Endothelial cell of umbilical vein (primary cell): ENCODE data around the gene RUSF1. TPM values are rescaled to one million over a fixed set of nuclear protein-coding genes. Genes with fewer than 3 reads are reported as not detected.

Experiments used
- BruUV-seq: library from RNA; stranded (reverse); fragments of 400-500 nt; replicated peaks from 2 replicates; lab custom pipeline; 2021; lab: Mats Ljungman, UMichigan
- CTCF ChIA-PET: fragments of 300-600, 350-600 bp; sonication (Branson Sonifier 250); formaldehyde crosslinking; loops from one replicate; lab custom pipeline; 2021; ENCODE audit warnings: antibody characterized with exemption, inconsistent platforms; lab: Charles Lee
- POLR2A ChIA-PET: fragments of 300-600, 350-600 bp; sonication (Branson Sonifier 250); formaldehyde crosslinking; loops from one replicate; lab custom pipeline; 2021; ENCODE audit warnings: antibody characterized with exemption, inconsistent platforms; lab: Charles Lee
- DNase-seq: peaks from one replicate; pipeline ENCODE4 v3.0.0-alpha.2; 2011; ENCODE audit warnings: low read depth, low spot score
- FAIRE-seq: peaks from 2 replicates; lab custom pipeline; 2011; peaks lifted over from hg19 to GRCh38; lab: Jason Lieb, UNC
- H2AFZ ChIP-seq: 2 replicates; pipeline ENCODE4 v1.6.0; 2012; ENCODE audit warnings: low read depth, low read length, control low read depth, inconsistent platforms
- H3K27ac ChIP-seq: 2 replicates; pipeline ENCODE4 v1.5.1; 2011; ENCODE audit warnings: low read depth, mild to moderate bottlenecking, control low read depth, low read length, moderate library complexity; ENCODE audit not compliant: insufficient read depth
- H3K27me3 ChIP-seq, 2 experiments: 2 replicates each; pipeline versions ENCODE4 v1.6.0 to v1.6.1; 2011; ENCODE audit warnings: low read length in 2 of 2, mixed read lengths in 1 of 2; ENCODE audit not compliant: control insufficient read depth in 2 of 2, insufficient read depth in 2 of 2
- H3K36me3 ChIP-seq, 2 experiments: 2 replicates in 1 of 2; 3 replicates in 1 of 2; pipeline ENCODE4 v1.5.1; 2011; ENCODE audit warnings: low read length in 2 of 2, mild to moderate bottlenecking in 1 of 2, moderate library complexity in 1 of 2; ENCODE audit not compliant: control insufficient read depth in 2 of 2, insufficient read depth in 2 of 2; ENCODE audit errors: extremely low read depth in 1 of 2
- H3K4me1 ChIP-seq: 3 replicates; pipeline ENCODE4 v1.5.1; 2011; ENCODE audit warnings: mild to moderate bottlenecking, low read length; ENCODE audit not compliant: control insufficient read depth, insufficient read depth; ENCODE audit errors: extremely low read depth
- H3K4me2 ChIP-seq: 2 replicates; pipeline ENCODE4 v1.6.1; 2011; ENCODE audit warnings: low read length, control low read depth, mixed read lengths; ENCODE audit not compliant: insufficient read depth
- H3K4me3 ChIP-seq, 3 experiments: fragments of 200-600 bp in 1 of 3; sonication (generic), shearing (Covaris generic) in 1 of 3; replicated peaks in 1 of 3; 2 replicates each; pipeline ENCODE4 v1.5.1; 2011 to 2016; ENCODE audit warnings: control low read depth in 3 of 3, low read length in 3 of 3, mild to moderate bottlenecking in 2 of 3, inconsistent platforms in 1 of 3, low read depth in 1 of 3, moderate library complexity in 1 of 3; ENCODE audit not compliant: insufficient read depth in 1 of 3
- H3K79me2 ChIP-seq: 2 replicates; pipeline ENCODE4 v1.6.0; 2012; ENCODE audit warnings: low read length, inconsistent platforms; ENCODE audit not compliant: control insufficient read depth, insufficient read depth
- H3K9ac ChIP-seq: replicated peaks from 2 replicates; pipeline ENCODE3; 2011; ENCODE audit warnings: low read length, control low read depth; ENCODE audit not compliant: insufficient read depth; ENCODE audit errors: extremely low read depth
- H3K9me1 ChIP-seq: replicated peaks from 3 replicates; pipeline ENCODE4 v1.6.0; 2011; ENCODE audit warnings: mild to moderate bottlenecking, low read length; ENCODE audit not compliant: control insufficient read depth, insufficient read depth; ENCODE audit errors: extremely low read depth
- H3K9me3 ChIP-seq: replicated peaks from 2 replicates; pipeline ENCODE4 v1.5.1; 2012; ENCODE audit warnings: low read length, inconsistent platforms; ENCODE audit not compliant: control insufficient read depth, insufficient read depth
- H4K20me1 ChIP-seq: replicated peaks from 2 replicates; pipeline ENCODE3; 2011; ENCODE audit warnings: mild to moderate bottlenecking, low read length; ENCODE audit not compliant: control insufficient read depth, insufficient read depth; ENCODE audit errors: extremely low read depth
- EZH2 ChIP-seq: IDR thresholded peaks from 2 replicates; pipeline ENCODE4 v1.6.1; 2012; ENCODE audit warnings: borderline replicate concordance, low read depth, mild to moderate bottlenecking, moderate library complexity, low read length, inconsistent platforms; ENCODE audit not compliant: severe bottlenecking
- FOS ChIP-seq: IDR thresholded peaks from 2 replicates; pipeline ENCODE4 v1.6.1; 2011; ENCODE audit warnings: mild to moderate bottlenecking, low read length, moderate library complexity, borderline replicate concordance; ENCODE audit not compliant: insufficient read depth
- GATA2 ChIP-seq: IDR thresholded peaks from 2 replicates; pipeline ENCODE4 v1.7.0; 2011; ENCODE audit warnings: low read depth, mild to moderate bottlenecking, moderate library complexity, mixed read lengths, low read length; ENCODE audit not compliant: insufficient read length, insufficient read depth
- JUN ChIP-seq: IDR thresholded peaks from 2 replicates; pipeline ENCODE4 v1.6.1; 2011; ENCODE audit warnings: borderline replicate concordance, low read depth; ENCODE audit not compliant: insufficient read length, insufficient read depth
- MAX ChIP-seq: IDR thresholded peaks from 2 replicates; pipeline ENCODE4 v1.6.1; 2011; ENCODE audit not compliant: insufficient read depth, insufficient read length
- MYC ChIP-seq: IDR thresholded peaks from one replicate; pipeline ENCODE4 v1.6.1; 2011; ENCODE audit warnings: mild to moderate bottlenecking, low read depth, low read length
- POLR2A ChIP-seq: IDR thresholded peaks from 2 replicates; pipeline ENCODE4 v1.6.1; 2012; ENCODE audit warnings: low read depth, mild to moderate bottlenecking, control low read depth, low read length
- POLR2AphosphoS5 ChIP-seq: IDR thresholded peaks from 2 replicates; pipeline ENCODE4 v1.6.1; 2012; ENCODE audit warnings: low read depth, mild to moderate bottlenecking, control low read depth, low read length, moderate library complexity; ENCODE audit not compliant: insufficient read depth
- dilution Hi-C: fragments of 300-500 bp; cut with MboI; formaldehyde crosslinking; loops from one replicate; pipeline ENCODE4 v1.15.0; 2019; ENCODE audit warnings: low sequenced_read_pairs; ENCODE audit not compliant: extremely low pct_ligation_motif_present
- intact Hi-C: fragments of 100-400 bp; cut with micrococcal nuclease; formaldehyde crosslinking; loops from one replicate; pipeline ENCODE4 v1.10.0; 2022
- polyA plus RNA-seq, 4 experiments: library from polyadenylated mRNA; depleted of rRNA in 3 of 4; stranded (reverse) in 3 of 4; unstranded in 1 of 4; fragments of >200 nt; gene quantifications; 2 replicates each; pipeline versions ENCODE4 v1.2.1 to v1.2.3, GENCODE V29; 2011 to 2012; ENCODE audit warnings: missing spikeins in 1 of 4
- total RNA-seq: library from RNA; stranded (reverse); gene quantifications from 2 replicates; pipeline ENCODE4 v1.2.3, GENCODE V29; 2021
- TF ChIP-seq, protein P1 (sequence below), 2 donors: IDR thresholded peaks; 1 replicate in 1 of 2; 2 replicates in 1 of 2; pipeline ENCODE4 v1.5.1; 2011; ENCODE audit warnings: low read length in 2 of 2, mild to moderate bottlenecking in 2 of 2, moderate library complexity in 2 of 2, control low read depth in 1 of 2, inconsistent platforms in 1 of 2, low read depth in 1 of 2; ENCODE audit not compliant: insufficient read depth in 1 of 2; ENCODE audit errors: extremely low read depth in 1 of 2

RUSF1 gene
- total and polyA plus RNA-seq, 2 donors (not counting 3 experiments of a cell fraction or from before 2014, with no cell fraction given): 36.4 to 40.3 TPM

DNA sequence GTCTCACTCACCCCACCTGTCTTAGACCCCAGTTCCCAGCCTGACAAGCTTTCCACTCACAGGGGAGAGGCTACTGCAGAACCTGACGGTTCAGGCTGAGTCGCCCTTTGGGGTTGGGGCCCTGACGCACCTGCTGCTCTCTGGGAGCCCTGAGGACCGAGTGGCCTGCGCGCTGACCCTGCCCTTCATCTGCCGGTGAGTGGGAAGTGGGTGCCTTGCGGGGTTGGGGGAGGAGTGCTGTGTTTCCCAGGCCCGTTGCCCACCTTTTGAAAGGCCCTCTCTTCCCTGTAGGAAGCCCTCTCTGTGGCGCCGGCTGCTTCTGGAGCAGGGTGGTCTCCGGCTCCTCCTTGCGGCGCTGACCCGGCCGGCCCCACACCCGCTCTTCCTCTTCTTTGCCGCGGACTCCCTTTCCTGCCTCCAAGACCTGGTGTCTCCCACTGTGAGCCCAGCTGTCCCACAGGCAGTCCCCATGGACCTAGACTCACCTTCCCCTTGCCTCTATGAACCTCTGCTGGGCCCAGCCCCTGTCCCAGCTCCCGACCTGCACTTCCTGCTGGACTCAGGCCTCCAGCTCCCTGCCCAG lies 42.3 kb downstream of the RUSF1 start:
- no peak overlapping the region for H3K4me2 ChIP-seq
- DNase-seq: no peak
- H2AFZ ChIP-seq: no peak overlapping the region
- H3K36me3 ChIP-seq: peaks cover 6 to 27% of the 10 kb centered on the region in 2 experiments
- FAIRE-seq: no peak
- H3K27me3 ChIP-seq: no peaks in the 10 kb centered on the region
- POLR2A ChIA-PET: no interaction called here
- peaks cover under 1% of the 10 kb centered on the region for H3K4me1 ChIP-seq
- H3K79me2 ChIP-seq: peaks cover 4% of the 10 kb centered on the region
- no peaks in the 10 kb centered on the region for H3K9me1 ChIP-seq
- dilution Hi-C loops (no loop called here), intact Hi-C loops (no loop called here)
- TF ChIP-seq POLR2AphosphoS5 (no peak), GATA2 (no peak), MYC (no peak), POLR2A (no peak), EZH2 (no peak), MAX (no peak), FOS (no peak), JUN (no peak)
- TF ChIP-seq, protein P1, sequence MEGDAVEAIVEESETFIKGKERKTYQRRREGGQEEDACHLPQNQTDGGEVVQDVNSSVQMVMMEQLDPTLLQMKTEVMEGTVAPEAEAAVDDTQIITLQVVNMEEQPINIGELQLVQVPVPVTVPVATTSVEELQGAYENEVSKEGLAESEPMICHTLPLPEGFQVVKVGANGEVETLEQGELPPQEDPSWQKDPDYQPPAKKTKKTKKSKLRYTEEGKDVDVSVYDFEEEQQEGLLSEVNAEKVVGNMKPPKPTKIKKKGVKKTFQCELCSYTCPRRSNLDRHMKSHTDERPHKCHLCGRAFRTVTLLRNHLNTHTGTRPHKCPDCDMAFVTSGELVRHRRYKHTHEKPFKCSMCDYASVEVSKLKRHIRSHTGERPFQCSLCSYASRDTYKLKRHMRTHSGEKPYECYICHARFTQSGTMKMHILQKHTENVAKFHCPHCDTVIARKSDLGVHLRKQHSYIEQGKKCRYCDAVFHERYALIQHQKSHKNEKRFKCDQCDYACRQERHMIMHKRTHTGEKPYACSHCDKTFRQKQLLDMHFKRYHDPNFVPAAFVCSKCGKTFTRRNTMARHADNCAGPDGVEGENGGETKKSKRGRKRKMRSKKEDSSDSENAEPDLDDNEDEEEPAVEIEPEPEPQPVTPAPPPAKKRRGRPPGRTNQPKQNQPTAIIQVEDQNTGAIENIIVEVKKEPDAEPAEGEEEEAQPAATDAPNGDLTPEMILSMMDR (IDR thresholded peaks at IDR 0.05; ENCODE audit: extremely low read depth in 1 of 2, insufficient read depth in 1 of 2, low read depth in 1 of 2, low read length in 2 of 2): no peak
- no peak overlapping the region for H3K9ac ChIP-seq
- no peak overlapping the region for H3K4me3 ChIP-seq
- H3K9me3 ChIP-seq: no peaks in the 10 kb centered on the region
- CTCF ChIA-PET: no interaction called here
- no peaks in the 10 kb centered on the region for H4K20me1 ChIP-seq
- no peak overlapping the region for H3K27ac ChIP-seq
- BruUV-seq: no TSS peak
